ENCODE results near the gene PPP6R2.
A peak's percentile ranks its signal among the peaks of the same experiment; 100 is the strongest.

PPP6R2 gene

GRCh38 chr22:50305393-50305922 is 37.7 kb upstream of the PPP6R2 start:
- DNase-seq (ENCODE audit: low read depth, low spot score): no peak

DNA sequence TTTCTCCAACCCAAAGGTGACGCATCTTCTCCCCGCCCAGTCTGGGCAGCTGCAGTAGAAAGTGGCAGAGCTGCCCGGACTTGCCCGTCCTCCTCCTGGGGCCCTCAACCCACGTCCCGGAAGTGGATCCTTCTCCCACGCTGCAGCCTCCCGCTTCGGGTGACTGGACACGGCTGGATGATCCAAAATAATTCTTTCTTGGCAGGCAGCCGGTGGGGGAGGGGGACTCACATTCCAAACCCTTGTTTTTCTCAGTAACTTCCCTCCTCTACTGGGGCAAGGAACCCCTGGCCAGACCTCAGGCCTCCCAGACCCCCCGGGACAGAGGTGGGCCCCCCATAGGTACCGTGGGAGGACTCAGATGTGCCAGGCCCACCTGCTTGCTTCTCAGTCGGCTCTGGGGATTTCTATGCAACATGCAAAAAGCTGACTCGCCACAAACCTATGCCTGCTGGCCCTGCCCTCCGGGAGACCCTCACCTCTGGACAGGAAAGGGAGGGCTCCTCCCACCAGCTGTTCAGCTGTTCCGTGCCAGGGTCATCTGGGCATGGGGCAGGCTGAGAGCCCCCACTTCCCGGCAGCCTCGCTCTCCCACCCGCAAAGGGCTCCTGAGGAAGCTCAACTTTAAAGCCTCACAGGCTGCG is 37.1 kb upstream of the PPP6R2 start:
- peak; percentile 94 for DNase-seq (ENCODE audit: low read depth, low spot score)

GRCh38 chr22:50306753-50307749 is 36.1 kb upstream of the PPP6R2 start, which contains the start of gene PLXNB2:
Gene PLXNB2, minus strand, starts transcription at chr22:50307646. Its CDS starts 17,062 bp downstream, at chr22:50290584.
- peak; percentile 95 for DNase-seq (ENCODE audit: low read depth, low spot score)

GRCh38 chr22:50307890-50308596 is 35.1 kb upstream of the PPP6R2 start:
- DNase-seq (ENCODE audit: low read depth, low spot score): no peak

DNA sequence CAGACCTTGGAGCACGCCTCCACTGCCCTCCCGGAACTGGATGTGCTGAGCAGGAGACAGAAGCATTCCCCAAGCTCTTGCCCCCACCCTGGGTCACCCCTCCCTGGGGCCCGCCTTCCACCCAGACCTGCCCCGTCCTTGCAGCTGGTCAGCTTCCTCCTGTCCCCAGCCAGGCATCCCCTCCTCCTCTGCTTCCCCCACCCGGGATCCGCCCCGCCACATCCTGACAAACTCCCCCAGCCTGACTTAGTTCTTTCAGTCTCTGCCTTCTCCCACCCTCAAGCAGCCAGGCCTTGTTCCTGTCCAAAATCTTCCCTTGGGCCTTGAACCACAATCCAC is 34.6 kb upstream of the PPP6R2 start:
- DNase-seq (ENCODE audit: low read depth, low spot score): no peak

DNA sequence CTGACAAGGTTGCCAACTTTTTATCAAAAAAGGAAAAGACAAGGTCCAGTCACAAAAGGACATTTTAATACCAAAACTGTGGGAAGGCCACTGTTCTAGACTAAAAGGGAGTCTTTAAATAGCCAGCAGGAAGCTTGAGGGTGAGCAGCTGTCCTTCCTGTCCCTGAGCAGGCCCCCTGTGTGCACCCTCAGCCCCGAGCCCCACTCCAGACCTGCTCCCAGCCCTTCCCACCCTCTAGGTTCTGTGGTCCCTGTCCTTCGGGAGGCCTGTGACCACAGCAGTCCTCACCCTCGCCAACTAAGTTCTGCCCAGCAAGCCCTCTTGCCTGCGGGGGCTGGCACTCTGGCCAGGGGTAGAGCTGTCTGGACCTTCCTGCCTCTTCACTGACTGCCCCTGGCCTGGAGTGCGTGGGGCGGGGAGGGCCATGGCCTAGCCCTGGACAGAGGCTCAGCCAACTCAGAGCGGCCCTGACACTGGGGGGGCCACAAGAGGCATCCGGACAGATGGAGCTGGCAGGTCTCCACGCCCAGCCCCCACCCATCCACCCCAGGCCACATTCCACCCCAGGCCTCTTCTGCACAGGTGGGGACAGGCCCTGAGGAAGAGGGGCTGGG is 34.0 kb upstream of the PPP6R2 start:
- no peak for DNase-seq (ENCODE audit: low read depth, low spot score)

DNA sequence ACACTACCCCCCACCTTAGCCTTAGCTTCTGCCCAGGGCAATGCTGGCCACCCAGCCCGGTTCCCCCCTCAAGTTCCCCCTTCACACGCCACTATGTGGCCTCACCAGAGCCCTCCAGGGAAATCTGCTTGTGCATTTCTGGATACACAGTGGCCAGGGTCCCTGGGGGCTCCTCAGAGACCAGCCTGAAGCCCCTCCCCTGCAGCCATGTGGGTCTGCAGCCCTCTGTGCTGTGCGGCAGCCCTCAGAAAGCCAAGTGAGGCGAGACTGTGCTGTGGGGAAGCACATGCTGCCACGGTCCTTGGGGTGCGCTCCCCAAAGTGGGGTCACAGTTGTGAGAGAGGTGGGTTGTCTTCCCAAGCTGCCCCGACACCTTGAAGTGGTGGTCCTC is 33.5 kb upstream of the PPP6R2 start:
- DNase-seq (ENCODE audit: low read depth, low spot score): no peak

DNA sequence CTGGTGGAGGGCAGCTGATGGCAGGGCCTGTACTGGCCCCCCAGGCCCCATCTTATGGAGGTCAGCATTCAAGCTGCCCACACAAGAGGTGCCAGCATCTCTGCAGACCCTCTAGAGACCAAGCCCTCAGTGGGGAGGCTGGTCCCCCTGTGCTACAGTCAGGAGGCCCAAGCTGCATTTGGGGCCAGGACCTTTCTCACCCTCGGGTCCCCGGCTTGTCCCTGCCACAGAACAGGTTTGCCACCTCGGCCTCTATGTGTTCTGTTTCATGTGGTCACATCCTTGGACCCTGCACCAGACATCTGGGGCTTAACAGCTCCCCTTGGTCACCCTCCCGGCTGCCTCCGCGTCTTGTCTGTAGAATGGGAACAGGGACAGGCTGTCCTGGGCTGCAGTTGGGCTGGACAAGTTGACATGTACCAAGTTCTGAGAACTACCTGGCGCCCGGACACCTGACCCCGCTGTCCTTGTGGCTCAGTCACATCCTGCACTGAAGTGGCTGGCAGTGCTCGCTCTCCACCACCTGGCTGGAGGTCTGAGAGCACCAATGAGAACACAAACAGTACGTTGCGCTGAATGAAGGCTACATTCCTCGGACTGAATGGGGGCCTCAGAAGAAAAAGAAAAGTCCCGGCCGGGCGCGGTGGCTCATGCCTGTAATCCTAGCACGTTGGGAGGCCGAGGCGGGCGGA is 33.0 kb upstream of the PPP6R2 start:
- no peak for DNase-seq (ENCODE audit: low read depth, low spot score)

DNA sequence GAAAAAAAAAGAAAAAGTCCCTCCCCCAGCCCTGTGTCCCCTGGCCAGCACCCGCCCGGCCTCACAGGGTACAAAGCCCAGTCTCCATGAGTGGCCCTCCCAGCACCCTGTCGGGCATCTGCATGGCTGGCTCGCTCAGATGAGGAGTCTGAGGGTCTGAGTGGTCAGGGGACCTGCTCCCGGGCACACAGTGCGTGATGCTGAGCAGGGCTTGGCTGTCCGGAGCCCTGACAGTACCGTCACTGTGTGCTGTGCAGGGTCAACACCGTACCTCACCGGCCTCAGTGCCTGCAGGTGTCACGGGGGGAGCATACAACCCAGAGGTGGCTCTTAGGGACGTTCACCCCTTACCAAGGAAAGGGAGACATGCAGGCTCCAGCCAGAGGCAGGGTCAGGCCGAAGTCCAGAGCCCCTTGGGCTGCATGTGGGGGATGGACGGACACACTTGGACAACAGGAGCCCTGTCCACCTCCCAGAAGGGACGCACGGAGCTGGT is 32.1 kb upstream of the PPP6R2 start:
- DNase-seq (ENCODE audit: low read depth, low spot score): no peak

DNA sequence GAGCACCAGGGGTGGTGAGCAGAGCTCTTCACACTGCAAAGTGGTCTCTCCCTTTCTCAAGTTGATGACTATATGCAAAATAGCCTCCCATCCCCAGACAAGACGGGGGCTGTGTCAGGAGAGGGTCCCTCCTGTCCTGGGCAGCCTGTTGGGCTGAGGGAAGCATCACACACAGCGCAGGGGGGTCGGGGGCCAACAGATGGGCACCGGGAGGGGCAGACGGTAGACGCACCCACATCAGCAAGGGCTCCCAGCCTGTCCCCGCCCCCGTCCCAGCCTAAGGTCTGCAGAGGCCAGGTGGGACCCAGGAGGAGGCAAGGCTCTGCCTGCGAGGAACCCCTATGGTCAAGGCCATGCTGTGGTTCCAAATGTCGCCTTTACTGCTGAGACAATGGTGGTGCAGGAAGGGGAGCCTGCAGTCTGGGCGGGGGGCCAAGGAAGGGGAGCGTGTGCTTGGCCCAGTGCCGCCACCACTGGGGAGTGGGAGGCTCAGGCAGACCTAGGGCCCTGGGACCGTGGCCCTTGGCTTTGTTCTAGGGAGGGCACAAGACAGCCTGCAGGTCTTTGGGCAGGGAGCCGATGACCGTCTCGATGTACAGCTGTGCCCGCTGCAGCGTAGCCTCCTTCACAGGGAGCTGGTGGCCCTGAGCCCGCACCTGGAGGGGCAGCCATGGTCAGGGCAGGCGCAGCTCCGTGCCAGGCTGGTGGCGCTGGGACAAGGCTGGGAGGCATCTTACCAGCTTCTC is 31.3 kb upstream of the PPP6R2 start:
- DNase-seq (ENCODE audit: low read depth, low spot score): peak; percentile 0

- no peak for DNase-seq (ENCODE audit: low read depth, low spot score)
These were observed 30.8 kb upstream of the PPP6R2 start for GRCh38 chr22:50312371-50312770.

DNA sequence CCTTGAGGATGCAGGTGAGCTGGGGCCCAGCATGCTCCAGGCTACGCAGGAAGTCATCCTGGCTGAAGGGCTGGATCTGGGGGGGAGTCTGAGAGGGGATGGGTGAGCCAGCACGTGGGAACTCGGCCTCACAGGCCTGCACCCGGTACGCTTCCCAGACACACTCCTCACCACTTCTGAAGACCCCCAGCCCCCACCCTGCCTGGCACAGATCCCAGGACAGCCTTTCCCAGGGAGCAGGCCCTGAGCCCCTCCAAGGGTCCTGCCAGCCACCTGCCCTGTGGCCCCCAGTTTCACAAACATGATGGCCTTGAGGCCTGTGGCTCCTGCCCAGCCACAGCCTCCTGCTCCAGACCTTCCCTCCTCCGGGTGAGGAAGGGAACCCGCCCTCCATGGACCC is 30.1 kb upstream of the PPP6R2 start:
- no peak for DNase-seq (ENCODE audit: low read depth, low spot score)

DNA sequence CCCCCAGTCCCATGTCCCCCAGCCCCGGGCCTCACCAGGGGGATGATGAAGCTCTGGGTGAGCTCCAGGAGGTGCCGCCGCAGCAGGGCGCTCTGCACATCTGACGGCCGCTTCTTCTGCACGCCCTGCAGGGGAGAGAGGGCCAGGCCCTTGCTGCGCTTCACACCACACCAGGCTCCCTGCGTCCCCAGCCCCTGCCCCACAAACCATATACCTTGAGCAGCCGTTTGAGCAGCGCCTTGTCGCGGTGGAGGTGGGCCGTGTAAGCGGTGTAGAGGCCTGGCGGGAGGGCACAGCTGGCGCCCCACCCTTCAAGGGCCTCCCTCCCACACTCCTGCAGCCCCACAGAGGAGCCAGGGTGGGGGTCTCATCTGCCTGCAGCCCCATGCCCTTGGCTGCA is 29.5 kb upstream of the PPP6R2 start:
- no peak for DNase-seq (ENCODE audit: low read depth, low spot score)

DNA sequence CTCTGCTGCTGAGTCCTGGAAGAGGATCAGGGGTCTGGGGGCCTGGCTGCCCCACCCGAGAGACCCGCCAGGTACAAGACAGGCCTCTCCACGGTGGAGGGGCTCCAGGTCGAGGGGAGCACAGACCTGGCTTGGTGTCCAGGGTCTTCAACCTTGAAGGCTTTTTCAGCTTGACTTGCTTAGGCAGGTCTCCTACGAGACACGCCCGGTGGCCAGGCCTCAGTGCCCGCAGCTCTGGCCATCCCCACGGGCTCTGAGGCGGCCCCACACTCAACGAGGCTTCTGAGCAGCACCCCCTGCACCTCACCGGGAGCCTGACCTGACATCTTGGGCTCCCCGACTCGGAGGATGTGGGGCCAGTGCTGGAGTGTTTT is 29.1 kb upstream of the PPP6R2 start:
- DNase-seq (ENCODE audit: low read depth, low spot score): no peak

- no peak for DNase-seq (ENCODE audit: low read depth, low spot score)
These were observed 28.5 kb upstream of the PPP6R2 start for GRCh38 chr22:50314455-50315288.

- no peak for DNase-seq (ENCODE audit: low read depth, low spot score)
These were observed 27.6 kb upstream of the PPP6R2 start for GRCh38 chr22:50315289-50316113.

DNA sequence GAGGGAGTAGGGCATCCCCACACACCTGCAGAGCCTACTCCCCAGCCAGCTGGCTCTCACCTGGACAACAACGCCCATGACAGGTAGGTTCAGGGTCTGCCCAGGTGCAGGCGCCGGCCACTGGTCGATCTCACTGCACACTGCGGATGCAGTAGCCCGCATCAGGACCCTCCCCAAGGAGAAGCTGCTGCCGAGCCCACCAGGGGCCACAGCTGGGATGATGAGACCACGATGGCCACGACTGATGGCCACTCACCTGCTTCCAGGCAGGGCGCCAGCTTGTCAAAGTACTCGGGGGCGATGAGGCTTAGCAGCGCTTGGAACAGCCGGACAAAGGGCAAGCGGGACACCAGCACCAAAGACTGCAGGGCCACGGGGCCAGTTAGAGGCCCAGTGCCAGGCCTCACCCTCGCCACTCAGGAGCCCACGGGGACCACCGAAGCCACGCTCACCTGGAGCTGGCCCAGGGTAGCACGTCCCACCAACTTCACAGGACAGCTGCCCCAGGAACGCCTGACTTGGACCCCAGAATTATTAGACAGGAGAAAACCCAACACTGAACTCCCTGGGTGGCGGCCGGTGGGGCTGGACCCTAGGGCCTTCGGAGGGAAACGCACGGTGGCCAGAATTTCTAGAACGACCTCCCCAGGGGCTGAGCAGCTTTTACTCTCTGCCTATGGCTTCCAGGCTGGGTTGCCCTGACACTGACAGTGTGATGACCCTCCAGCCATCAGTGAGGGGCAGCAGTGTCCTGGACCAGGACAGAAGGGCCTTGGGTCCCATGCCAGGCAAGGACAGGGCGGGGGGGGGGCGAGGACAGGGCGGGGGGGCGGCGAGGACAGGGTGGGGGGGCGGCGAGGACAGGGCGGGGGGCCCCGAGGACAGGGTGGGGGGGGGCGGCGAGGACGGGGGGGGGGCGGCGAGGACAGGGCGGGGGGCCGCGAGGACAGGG is 26.7 kb upstream of the PPP6R2 start:
- DNase-seq (ENCODE audit: low read depth, low spot score): no peak

Data from astrocyte of the hippocampus (primary cell).